ENCODE results near the gene HDDC2.

HDDC2 gene

GRCh38 chr6:125269328-125269985 lies 32.3 kb downstream of the HDDC2 start:
- no peak for DNase-seq

- DNase-seq = no peak
Observed at GRCh38 chr6:125268765-125269164, 33.0 kb downstream of the HDDC2 start.

DNA sequence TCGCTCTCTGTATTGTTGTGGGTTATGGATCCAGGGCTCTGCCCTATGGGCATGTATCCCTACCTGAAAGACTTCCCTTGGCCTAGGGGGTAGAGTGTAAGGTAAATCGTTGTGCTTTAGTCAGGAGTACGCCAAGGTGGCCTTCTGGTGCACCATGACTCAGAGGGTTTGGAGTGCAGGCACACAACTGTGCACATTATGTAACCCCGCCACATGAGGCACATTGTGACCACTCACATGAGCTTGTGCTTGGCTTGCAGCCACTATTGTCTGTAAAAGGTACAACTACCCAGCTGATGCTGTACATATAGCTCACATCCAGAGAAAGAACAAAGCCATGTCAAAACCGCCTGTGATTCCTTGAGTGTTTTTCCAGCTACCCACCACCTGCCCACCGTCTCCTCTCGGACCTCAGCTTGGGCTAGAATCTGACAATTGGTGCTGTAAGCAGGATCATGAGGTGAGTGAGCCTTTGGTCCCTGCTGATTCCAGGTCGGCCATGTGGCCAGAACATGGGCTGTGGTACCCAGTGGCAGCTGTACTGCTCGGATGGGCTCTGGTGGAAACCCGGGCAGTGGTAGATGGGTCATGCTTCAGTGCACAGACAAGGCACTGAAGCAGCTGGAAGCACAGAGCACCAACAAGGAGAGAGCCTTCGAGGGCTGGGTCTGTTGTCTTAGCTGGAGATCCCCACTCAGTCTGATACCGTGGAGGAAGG lies 33.8 kb downstream of the HDDC2 start:
- DNase-seq = peak; percentile 22

DNA sequence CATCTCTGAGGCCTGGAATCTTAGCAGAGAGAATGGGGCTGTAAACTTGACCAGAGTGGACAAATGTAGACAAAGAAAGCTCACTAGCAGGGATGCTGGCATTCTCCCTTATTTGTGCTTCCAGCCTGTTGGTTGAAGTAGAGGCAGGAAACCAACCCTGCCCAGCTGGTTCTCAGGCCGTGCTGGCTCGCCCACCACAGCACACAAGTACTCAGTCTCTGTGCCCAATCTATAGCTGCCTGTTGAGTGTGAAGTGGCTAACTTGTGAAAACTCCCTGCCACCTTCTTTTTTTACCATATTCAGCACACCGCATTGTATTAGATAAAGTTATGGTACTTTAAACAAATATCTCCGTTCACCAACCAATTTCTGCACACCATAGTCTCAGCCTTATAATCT lies 37.3 kb downstream of the HDDC2 start:
- no peak for DNase-seq

DNA sequence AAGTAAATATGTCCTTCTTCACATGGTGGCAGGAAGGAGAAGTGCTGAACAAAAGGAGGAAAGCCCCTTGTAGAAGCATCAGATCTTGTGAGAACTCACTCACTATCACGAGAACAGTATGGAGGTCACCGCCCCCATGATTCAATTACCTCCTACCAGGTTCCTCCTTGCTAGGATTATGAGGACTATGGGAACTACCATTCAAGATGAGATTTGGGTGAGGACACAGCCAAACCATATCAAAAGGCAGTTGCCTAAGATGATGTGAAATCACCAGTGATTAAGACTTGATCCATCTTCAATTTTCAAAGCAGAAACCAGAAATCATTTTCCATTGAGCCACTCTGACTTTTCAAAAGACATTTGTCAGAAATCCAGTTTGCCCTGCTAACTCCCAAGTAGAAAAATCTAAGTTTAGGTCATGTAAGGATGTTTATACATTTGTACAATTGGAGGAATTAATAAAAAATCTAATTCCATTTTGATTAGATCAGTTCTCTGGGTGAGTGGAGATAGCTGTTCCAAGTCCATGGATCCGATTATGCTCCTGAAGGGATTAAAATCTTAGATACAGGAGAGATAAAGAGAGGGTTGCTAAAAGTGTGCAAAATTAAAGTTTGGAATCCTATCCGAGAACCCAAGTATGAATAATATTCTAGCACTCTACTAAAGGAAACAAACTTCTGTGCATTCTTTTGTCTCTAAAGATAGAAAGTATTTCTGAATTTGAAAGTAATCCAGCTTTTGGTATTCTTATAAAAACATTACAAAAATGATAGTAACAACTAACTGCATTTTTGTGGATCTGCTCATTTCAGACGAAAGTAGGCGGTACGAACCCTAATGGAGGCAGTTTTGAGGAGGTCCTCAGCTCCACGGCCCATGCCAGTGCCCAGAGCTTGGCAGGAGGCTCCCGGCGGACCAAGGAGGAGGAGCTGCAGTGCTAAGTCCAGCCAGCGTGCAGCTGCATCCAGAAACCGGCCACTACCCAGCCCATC lies 39.5 kb downstream of the HDDC2 start:
- DNase-seq = peak; percentile 90

- peak; percentile 29 for DNase-seq
Observed at GRCh38 chr6:125259354-125259736, 42.4 kb downstream of the HDDC2 start.

DNA sequence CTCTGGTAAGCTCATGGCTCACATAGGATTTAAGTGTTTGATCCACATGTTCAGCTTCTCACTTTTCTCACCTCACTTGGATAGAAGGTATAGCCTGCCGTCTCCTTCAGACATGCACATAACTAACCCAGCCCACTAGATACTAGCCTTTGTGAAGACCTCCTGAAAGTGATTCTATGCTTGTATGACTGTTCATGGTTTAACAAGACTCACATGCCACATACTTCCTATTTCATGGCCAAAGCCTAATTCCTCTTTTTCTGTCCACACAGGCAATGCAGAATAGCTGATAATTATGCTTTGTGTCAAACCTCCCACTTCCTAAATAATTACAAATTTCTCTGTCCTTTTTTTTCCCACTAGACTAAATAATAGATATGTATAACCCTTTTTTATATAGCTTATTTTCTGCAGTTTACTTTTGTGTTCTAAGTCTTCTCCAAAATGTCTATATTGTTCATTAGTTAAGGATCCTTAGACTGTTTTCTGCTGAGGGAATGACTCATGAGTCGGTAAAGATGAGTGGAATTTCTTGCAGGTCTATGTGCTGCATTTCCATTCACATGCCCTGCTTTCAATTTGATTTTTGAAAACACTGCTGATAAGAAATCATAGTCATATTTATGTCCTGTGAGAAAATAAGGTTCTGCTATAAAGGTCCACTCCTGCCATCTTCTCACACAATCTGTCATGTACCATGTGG lies 43.0 kb downstream of the HDDC2 start:
- peak; percentile 36 for DNase-seq

GRCh38 chr6:125257351-125257750 lies 44.4 kb downstream of the HDDC2 start:
- DNase-seq = no peak

GRCh38 chr6:125255201-125255600 lies 46.6 kb downstream of the HDDC2 start:
- peak; percentile 57 for DNase-seq

DNA sequence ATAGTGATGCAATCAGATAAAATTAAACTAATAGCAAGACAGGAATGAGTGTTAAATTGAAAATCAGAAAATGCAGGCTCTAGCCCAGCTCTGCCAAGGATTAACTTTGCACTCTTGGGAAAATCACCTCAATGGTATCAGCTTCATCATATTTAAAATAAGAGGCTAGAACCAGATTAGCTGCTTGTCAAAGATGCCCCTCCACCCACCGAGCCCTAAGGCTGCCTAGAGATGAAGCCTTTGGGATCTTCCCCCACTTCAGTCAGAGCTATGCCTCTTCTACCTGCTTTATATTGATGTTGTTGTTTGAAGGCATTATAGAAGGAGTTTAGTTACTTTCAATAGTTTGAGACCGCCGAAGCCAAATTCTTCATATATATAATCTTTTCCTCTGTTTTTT lies 47.4 kb downstream of the HDDC2 start:
- DNase-seq = no peak

DNA sequence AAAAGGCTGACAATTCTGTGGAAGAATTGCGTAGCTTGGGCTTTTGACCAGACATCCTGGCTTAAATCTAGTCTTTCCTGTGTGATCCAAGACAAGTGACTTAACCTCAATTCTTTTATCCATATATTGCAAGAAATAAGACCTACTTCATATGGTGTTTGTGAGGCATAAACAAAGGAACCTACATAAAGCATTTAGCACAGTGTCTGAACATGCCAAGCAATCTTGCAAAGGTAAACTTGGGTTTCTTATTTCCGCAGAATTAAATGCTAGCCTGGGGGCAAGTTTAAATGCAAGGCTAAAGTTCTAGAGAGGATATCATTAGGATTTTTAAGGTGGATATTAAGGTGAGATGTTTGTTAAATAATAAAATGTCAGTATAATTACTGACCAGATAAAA lies 47.9 kb downstream of the HDDC2 start:
- DNase-seq = no peak

DNA sequence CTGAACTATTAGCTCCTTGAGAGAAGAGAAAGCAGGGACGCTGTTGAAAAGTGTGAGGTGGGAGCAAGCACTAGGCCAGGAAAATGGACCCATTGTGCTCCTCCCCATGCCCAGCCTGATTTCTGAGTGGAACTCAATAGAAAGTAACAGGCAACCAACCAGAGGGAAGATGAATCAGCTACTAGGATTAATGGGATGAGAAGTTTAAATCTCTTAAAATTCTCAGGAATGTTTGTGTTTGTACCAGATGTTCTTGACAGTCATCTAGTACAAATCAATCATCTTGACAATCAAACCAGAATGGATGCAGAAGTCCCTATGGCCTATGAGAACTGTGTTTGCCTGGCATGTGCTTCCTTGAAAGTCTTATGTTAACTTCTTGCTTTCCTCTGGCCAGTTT lies 48.9 kb downstream of the HDDC2 start:
- DNase-seq = peak; percentile 76

- DNase-seq = peak; percentile 63
Observed at GRCh38 chr6:125251516-125252220, 50.1 kb downstream of the HDDC2 start.

- DNase-seq = no peak
Observed at GRCh38 chr6:125250511-125250910, 51.3 kb downstream of the HDDC2 start.

DNA sequence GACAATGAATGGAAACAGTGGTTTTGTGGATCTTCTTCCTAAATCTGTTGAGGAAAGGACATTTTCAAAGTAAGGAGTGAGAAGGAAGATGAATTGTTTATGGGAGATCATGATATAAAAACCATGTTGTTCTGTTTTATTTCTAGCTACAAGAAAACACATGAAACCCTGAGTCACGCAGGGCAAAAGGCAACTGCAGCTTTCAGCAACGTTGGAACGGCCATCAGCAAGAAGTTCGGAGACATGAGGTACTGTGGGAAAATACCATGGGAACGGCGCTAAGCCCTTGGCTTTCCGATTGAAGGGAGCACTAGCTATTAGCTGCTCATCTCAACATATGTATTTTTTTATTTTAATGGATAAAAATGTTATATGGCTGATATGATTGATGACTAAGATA lies 53.6 kb downstream of the HDDC2 start:
- DNase-seq = no peak

DNA sequence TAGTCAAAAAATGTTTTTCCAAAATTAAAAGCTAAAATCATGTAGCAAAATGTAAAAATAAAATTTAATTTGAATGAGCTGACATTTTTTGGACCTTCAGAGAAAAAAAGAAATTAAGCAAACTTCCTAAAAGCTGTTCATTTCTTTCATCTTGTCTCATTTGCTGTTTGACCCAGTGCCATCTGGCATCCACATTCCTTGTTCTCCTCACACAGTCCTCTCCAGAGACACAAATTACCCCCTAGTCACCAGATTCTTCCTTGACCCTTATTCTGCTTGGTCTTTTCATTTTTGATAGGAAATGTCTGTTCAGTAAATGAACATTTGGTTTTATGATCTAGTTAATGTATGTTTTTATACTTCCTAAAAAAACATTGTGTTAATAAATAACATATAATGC lies 55.2 kb downstream of the HDDC2 start:
- no peak for DNase-seq

DNA sequence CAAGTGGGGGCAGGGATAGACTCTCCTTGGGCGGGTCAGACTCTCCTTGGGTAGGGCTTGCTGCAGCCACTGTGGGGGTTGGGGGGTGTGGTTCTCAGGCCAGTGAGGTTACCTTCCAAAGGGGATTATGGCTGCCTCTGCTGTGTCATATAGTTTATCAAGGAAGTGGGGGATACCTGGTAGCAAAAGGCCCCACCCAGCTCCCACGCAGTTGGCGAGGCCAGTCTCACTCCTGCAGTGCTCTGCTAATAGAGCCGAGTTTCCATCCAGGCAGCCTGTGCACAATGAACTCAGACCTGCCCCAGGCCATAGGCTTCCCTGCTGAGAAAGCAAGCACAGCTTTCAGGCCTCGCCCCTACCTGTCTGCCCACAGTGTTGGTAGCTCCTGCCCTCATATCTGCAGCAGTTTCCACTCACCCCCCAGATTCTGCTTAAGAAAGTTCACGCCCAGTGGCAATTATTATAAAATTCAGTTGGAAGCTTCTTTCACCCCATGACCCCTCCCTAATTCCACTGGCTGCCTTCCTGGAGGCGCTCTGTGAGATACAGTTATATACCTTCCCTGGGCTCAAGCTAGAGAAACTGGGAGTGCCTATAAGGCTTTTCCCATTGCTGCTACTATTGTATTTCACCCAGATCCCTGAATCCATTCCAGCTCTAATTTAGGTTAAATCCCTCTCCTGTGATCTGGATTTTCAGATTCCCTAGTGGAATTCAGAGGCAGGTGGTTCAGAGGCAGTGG lies 56.1 kb downstream of the HDDC2 start:
- DNase-seq = no peak

- DNase-seq = no peak
Observed at GRCh38 chr6:125245109-125245508, 56.7 kb downstream of the HDDC2 start.

DNA sequence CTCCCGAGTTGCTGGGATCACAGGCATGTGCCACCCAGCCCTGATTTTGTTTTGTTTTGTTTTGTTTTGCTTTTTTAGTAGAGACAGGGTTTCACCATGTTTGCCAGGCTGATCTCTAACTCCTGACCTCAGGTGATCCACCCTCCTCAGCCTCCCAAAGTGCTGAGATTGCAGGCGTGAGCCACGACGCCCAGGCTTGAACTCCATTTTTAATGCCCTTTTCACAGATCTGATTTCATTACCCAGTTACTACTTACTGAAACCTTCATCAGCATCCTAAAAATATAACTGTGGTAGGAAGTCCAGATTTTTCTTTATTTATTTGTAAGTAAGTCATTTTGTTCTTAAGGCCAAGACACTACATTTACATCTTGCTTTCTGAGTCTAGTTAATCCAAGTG lies 64.0 kb downstream of the HDDC2 start:
- DNase-seq = no peak

GRCh38 chr6:125236536-125237327 lies 65.0 kb downstream of the HDDC2 start:
- peak; percentile 44 for DNase-seq

DNA sequence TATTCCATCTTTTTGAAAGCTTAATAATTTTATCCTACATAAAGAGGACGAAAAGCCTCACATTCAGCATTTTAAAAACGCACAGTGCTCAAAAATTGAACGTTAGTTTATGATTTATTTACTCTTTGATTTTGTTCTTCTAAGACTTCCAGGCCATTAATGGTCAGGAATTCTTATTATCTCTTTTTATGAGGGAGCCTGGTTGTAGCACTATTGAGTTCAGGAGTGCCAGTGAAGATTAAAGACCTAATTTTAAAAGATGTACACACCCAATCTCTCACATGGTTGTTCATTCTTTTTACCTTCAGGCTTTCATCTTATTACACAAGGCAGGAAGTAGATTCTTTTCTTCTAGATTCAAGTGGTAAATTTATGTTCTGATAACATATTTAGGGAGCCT lies 68.6 kb downstream of the HDDC2 start:
- no peak for DNase-seq

Data from fibroblast of skin of right biceps (primary cell).